GM18508 (cell line): ENCODE results near the gene HES4.
"Not testable (repeated sequence)": the region's sequence is repeated elsewhere in the genome, so short reads cannot be mapped to it uniquely, and the experiment has no call there.

Experiments
- ATAC-seq: cut with Tn5 transposase; IDR thresholded peaks from one replicate; pipeline ENCODE4 v1.9.1; 2021; ENCODE audit warnings: moderate number of reproducible peaks; ENCODE audit not compliant: insufficient read depth, unreplicated experiment

Gene HES4

DNA sequence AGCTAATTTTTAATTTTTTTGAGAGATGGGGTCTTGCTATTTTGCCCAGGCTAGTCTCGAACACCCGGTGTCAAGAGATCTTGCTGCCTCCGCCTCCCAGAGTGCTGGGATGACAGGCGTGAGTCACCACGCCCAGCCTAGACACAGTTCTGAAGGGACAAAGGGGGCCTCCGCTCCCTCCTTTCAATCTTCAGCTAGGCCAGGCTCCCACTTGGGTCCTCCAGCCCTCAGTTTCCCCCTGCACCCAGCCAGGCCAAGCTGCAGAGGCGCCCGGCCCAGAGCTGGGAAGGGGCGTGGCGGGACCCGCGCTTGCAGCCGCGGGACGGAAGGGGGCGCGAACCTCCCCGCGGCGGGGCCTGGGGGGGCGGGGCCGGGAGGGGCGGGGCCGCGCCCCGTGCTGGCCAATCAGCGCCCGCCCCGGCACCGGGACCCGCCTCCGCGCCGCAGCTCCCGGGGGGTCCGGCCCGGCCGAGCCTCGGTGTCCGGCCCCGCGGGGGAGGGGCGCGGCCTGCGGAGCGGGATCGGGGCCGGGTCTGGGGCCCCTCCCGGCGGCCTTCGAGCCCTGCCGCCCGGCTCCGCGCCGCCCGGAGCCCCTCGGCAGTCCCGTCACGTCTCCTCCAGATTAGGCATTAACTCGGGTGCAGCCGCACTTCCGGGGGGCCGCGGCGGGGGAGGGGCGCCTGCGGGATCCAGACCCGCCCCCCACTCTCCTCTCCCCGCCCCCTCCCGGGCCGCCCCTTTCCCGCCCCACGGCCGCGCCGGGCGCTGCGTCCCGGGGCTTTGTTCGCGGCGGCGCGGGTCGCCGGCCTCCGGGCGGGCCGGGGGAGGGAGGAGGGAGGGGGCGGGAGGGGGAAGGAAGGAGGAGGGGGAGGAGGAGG is 19.5 kb upstream of the HES4 start:
- ATAC-seq, result no peak

DNA sequence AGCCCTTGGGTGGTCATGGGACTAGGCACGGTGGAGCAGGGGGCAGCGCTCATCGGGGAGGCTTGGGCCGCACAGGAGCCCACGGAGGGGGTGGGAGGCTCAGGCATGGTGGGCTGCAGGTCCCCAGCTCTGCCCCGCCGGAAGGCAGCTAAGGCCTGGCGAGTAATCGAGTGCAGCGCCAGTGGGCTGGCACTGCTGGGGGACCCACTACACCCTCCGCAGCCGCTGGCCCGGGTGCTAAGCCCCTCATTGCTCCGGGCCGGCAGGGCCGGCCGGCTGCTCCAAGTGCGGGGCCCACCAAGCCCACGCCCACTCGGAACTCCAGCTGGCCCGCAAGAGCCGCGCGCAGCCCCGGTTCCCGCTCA is 18.4 kb upstream of the HES4 start:
- ATAC-seq, result not testable (repeated sequence)

DNA sequence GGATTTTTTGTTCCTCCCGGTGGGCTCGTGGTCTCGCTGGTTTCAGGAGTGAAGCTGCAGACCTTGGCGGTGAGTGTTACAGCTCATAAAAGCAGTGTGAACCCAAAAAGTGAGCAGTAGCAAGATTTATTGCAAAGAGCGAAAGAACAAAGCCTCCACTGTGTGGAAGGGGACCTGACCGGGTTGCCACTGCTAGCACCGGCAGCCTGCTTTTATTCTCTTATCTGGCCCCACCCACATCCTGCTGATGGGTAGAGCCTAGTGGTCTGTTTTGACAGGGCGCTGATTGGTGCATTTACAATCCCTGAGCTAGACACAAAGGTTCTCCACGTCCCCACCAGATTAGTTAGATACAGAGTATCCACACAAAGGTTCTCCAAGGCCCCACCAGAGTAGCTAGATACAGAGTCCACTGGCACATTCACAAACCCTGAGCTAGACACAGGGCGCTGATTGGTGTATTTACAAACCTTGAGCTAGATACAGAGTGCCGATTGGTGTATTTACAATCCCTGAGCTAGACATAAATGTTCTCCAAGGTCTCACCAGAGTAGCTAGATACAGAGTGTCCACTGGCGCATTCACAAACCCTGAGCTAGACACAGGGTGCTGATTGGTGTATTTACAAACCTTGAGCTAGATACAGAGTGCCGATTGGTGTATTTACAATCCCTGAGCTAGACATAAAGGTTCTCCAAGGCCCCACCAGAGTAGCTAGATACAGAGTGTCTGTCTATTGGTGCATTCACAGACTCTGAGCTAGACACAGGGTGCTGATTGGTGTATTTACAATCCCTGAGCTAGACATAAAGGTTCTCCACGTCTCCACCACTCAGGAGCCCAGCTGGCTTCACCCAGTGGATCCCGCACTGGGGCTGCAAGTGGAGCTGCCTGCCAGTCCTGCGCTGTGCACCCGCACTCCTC is 17.8 kb upstream of the HES4 start:
- not testable (repeated sequence) for ATAC-seq

DNA sequence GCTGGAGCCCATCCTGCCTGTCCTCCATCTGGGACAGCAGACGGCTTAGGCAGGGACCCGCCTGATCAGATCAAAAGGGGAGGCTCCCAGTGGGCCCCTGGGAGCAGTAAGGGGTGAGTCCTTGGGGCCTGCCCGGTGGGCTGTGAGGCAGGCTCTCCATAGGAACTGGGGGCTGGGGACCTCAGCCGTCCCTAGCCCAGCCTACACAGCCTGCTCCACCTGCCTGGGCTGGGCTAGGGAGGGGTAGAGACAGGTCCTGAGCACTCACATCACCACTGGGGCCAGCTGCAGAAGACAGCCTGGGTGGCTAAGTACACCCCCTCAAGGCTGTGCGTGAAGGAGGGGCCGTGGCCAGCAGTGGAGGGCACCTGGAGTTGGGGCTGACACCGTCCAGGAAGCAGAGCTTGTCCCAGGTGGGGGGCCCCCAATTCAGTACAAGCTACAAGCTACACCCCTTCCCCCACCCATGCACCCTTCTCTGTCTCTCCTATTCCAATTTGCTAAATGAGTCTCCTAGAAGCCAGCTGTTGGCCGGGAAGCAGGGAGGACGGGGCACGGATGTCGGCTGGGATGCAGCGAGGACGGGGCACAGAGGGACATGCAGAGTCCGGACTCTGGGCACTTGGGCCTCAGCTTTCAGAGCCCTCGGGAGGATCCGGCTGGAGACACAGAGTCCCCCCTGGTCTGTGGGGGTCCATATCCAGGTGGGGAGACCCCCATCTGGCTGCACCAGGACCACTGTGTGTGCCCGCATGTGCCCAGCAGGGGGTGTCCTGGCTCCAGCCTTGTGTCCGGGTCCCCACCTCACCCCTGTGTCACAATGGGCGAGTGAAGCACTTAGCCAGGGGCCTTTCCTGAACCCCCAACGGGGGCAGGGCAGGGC is 15.1 kb upstream of the HES4 start:
- no peak for ATAC-seq

DNA sequence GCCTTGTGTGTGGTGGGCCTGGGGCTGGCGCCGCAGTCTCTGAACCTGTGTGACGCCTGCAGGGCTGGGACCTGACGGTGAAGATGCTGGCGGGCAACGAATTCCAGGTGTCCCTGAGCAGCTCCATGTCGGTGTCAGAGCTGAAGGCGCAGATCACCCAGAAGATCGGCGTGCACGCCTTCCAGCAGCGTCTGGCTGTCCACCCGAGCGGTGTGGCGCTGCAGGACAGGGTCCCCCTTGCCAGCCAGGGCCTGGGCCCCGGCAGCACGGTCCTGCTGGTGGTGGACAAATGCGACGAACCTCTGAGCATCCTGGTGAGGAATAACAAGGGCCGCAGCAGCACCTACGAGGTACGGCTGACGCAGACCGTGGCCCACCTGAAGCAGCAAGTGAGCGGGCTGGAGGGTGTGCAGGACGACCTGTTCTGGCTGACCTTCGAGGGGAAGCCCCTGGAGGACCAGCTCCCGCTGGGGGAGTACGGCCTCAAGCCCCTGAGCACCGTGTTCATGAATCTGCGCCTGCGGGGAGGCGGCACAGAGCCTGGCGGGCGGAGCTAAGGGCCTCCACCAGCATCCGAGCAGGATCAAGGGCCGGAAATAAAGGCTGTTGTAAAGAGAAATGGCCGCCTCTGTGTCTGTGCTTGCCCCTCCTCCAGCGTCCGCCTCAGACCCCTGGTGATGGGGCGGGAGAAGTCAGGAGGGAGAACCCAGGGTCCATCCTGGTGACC is 14.2 kb upstream of the HES4 start:
- ATAC-seq, result no peak

DNA sequence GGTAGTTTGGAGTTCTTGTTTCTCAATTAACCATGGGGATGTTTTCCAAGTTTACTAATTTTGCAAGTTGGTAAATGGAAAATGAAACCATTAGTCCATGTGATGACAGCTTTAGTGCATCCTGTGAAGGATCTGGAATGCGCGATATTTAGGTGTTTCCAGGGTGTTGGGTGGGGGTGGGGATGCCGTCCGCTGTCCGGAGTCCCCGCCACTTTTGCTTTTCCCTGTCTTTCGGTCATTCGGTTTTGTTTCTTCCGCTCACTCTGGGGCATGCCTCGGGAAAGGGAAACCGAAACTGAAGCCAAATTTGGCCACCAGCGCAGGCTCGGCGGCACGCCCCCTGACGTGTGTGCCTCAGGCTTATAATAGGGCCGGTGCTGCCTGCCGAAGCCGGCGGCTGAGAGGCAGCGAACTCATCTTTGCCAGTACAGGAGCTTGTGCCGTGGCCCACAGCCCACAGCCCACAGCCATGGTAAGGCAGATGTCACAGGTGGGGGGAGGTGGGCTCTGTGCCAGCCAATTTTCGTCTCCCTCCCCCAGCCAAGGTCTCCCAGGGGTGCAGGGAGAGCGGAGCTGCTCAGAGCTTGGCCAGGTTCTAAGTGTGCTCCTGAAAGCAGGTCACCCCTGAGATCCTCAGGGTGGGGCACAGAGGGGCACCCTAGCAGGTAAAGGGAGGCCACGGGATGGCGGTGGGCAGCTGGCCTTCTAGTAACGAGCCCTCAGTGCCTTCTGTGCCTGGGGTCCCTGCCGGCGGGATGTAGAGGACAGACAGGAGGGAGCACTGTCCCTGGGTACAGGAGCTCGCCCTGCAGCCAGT is 13.4 kb upstream of the HES4 start, which contains the start of gene ISG15:
Gene ISG15, plus strand, starts transcription at position 393 of the 817 bp plus-strand sequence. Its CDS starts 77 bp downstream, at position 470.
- ATAC-seq, result peak; percentile 69

DNA sequence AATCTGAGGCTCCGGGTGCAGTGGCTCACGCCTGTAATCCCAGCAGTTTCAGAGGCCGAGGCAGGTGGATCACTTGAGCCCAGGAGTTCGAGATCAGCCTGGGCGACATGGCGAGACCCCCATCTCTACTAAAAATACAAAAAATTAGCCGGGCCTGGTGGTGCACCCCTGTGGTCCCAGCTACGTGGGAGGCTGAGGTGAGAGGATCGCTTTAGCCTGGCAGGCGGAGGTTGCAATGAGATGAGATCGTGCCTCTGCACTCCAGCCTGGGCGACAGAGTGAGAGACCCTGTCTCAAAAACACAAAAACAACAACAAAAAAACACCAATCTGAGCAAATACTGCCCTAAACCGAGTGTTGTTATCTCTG is 12.8 kb upstream of the HES4 start:
- not testable (repeated sequence) for ATAC-seq

DNA sequence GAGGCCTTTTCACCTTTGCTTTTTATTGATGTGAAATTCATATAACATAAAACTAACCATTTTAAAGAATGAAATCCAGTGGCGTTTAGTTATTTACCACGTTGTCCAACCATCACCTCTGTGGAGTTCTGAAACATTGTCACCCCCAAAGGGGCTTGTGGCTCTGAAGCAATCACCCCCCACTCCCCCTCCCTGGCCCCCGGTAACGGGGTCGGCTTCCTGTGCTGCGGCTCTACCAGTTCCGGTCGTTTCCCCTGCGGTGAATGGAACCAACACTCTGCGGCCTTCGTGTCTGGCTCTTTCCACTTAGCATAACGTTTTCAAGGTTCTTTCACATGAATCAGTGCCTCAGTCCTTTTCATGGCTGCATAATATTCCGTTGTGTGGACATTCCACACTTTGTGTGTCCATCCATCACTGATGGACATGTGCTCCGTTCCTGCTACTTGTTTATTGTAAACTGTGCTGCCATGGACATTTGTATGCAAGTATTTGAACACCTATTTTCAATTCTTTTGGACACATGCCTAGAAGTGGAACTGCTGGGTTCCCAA is 11.6 kb upstream of the HES4 start:
- no peak for ATAC-seq

DNA sequence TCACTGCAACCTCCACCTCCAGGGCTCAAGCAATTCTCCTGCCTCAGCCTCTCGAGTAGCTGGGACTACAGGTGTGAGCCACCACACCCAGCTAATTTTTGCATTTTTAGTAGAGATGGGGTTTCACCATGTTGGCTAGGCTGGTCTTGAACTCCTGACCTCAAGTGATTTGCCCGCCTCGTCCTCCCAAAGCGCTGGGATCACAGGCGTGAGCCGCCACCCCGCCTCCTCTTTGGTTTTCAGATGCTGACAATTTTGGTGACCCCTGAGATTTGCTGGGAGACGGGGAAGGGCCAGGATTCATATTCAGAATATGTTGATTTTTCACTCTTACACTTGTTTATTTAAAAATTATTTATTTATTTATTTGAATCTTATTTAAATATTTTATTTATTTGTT is 10.2 kb upstream of the HES4 start:
- ATAC-seq, result not testable (repeated sequence)

DNA sequence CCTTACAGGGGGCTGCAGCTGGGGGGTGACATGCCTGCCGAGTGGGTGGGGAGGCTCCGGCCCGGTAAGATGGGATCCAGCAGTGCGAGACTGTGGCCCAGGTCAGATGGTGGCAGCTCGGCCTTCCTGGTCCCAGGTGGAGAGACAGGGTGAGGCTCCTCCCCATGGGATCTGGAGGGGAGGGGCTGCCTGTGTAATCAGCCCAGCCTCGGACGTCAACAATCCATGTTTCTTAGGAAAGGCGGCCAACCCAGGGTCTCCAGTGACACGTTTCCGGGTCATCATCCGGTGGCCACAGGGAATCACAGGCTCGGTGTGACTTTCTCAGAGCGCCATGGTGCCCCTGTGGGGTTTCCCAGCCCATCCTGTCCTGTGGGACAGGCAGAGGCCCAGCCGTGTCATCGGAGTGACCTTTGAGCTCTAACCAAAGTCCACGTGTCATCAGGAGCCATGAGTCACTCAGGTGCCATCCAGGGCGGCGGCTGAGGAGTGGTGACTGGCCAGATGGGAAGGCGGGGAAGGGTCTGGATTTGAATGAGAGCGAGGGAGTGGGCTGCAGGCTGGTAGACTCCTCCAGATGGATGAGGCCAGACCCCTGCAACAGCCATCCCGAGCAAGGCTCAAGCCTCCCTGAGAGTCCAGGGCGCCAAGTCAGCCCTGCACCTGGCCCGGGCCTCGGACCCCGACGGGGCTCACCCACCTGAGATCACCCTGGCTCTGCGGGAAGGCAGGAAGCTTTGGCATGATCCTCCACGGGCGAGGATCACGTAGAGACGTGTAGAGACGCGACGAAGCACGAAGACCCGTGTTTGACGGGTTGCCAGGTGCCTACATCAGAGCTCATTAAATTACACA is 6.6 kb upstream of the HES4 start:
- no peak for ATAC-seq

DNA sequence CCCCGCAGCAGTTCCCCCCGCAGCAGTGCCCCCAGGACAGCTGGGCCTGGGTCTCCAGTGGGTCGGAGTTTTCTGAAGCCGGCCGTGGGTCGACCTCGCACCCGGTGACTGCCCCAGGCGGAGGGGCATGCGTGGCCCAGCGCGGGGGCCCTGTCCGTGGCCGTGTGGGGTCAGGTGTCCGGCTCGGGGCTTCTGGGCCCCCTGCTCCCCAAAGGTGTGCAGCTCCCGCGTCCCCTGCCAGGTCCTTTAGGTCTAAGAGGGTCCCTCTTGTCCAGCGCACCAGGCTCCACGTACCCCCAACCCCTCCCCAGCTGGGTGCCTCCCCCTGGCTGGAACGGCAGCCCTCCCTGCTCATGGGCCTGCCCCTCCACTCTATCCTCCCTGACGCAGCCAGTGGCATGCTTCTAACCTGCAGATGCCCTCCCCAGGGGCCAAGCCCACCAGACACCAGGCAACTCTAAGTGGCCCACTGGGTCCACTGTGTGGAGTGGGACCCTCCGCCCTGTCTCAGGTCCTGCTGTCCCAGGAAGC is 5.9 kb upstream of the HES4 start:
- ATAC-seq, result no peak

DNA sequence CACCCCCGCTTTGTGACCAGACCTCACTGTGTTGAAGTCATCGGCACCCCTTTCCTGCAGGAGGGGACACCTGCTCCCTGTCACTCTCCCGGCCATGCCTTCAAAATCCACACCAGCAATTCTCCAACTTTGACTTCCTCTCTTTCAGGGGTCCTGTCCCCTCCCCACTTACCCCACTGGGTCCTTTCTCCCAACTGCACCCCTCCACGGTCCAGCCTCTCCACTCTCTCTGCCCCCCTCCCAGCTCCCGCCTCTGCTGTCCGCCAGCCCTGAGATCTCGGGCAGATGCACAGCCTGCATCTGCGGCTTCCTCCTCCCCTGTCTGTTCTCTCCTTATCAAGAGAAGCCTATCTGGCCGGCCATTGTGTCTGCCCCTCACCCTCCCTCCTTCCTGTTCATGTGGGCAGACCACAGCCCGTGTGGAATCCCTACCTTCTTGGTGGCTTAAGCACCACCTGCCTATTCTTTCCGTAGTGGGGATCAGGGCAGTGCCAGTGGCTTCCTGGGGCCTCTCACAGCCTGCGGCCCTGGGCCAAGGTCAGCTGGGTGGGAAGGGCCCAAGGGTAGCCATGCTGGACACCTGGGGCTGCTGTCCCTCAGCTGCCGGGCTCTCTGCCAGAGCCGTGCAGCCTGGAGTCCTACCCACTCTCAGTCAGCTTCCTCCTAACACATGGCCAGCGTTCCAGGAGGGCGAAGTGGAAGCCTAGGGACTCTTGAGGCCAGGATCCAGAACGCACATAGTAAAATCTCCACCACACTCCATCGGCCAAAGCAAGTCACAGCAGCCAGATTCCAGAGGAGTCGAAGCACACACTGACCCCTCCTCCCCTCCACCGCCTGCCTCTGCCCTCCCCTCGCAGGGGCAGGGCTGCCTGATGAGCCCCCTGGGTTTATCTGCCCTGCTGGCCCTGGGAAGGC is 5.1 kb upstream of the HES4 start:
- no peak for ATAC-seq

DNA sequence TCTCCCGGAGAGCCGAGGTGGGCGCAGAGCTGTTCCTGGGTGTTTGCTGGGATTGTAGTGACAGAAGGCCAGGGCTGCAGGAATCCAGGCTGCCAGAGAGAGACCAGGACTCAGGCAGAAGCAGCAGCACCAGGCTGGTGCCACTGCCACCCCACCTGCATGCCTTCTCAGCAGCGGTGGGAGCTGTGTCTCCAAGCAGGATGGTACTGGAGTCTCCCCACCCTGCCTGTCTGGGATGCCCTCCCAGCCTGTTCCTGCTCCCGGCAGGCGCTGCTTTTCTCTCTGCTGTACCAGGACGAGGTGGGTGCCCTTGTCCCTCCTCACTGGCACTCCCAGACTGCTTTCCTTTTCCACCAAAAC is 4.5 kb upstream of the HES4 start:
- no peak for ATAC-seq

DNA sequence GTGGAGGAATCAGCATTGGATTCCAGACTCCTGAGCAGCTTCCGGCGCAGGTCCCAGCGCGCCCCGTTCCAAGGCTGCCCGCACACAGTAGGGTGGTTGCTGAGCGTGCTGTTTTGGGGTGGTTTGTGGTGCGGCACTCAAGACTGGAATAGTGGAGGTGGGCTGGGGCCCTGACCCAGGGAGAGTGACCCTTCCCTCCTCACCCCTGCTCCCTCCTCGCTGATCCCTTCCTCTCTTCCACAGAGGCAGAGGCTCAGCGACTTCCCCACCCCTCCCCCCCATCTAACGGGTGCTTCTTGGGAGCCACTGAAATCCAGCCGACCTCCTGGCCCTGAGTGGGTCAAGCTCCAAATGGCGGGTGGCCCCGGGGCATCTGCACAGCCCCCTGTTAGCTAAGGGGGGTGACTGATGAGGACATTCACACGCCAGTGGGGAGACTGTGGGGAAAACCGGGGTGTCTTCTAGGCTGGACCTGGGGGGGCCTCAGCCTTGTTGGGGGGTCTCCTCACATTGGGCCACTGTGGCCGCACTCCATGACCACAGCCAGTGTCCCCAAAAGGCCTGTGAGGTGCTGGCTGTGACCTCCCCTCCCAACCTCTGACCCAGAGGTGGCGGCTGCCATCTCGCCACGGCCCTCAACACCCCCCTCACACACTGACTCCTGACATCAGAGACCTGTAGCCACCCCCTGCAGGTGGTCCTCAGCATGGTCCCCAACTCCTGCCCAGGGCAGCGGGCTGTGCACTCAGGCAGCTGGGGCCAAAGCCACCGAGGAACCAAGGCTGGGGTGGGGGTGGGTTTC is 3.9 kb upstream of the HES4 start:
- ATAC-seq, result no peak

DNA sequence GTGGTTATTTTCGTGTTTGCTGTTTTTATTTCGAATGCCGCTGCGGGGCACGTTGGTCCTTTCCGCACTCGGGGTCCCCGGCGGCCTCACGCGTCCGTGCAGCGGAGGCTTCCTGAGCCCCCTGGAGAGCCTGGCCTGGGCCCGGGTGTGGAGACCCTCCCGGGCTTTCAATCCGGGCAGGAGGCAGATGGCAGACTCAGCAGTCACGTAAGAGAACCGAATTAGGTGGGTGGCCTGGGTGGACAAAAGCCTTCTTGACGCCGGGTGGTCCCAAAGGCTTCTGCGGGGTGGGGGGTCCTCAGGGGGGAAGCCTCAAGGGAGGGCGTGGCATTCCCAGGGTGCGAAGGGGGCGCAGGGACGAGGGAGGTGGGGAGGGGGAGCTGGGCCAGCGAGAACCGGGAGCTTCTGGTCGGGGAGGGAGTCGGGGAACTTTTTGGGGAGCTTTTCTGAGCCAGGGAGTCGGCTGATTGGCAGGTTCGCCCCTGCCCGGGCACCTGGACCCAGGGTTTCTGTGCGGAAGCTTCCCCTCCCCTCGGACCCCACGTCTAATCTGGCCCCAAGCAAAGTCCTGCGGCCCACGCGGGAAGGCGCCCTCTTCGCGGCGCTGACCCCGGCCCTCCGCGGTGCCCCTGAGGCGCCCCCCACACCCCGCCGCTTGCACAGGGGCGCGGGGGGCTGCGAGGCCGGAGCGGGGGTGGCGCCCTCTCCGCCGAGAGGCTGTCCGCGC is 1.3 kb upstream of the HES4 start:
- no peak for ATAC-seq
